Measurements from ENCODE around the gene DMRTA2.
"Not testable (repeated sequence)": the region's sequence is repeated elsewhere in the genome, so short reads cannot be mapped to it uniquely, and the experiment has no call there.

DMRTA2 gene

GRCh38 chr1:50422675-50422945 lies 633 bp downstream of the DMRTA2 start:
- no peak for DNase-seq

- no peak for DNase-seq
These were observed 1.2 kb downstream of the DMRTA2 start for GRCh38 chr1:50421768-50422674.

- DNase-seq = no peak
These were observed 1.9 kb downstream of the DMRTA2 start for GRCh38 chr1:50421366-50421748.

- DNase-seq = no peak
These were observed 2.4 kb downstream of the DMRTA2 start for GRCh38 chr1:50420689-50421365.

DNA sequence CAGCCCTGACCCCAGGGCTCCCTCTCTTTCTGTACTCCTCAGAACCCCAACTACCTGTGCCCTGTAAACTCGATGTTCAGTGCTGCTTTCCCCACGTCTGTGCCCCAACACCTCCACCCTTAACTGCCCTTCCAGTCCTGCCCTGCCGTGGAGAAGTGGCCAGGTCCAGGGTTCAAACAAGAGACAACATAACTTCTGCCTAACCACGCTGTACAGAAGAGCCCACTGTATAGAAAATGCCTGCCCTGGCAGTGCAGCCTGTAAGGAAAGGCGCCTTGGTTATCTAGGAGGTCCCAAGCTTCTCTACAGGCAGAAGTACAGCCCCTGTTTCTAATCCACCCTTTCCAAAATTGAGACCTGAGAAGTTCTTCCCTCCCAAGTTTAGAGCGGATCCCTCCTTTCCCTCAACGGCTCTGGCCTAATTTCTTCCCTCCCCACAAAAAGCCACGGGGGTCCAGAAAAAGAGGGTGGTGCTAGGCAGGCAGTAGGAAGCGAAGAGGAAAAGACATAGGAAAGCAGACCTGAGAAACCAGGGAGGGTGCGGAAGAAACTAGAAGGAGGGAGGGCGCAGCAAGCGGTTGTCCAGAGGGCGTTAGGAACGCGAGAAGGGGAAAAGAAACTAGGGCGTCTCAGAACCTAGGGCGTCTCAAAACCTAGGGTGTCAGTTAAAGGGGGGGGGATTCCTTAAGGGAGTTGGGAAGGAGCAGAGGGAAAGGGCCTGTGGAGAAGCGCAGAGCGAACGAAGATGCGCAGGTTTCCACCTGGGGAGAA lies 3.2 kb downstream of the DMRTA2 start:
- no peak for DNase-seq

GRCh38 chr1:50419192-50419906 lies 3.9 kb downstream of the DMRTA2 start:
- DNase-seq = no peak

DNA sequence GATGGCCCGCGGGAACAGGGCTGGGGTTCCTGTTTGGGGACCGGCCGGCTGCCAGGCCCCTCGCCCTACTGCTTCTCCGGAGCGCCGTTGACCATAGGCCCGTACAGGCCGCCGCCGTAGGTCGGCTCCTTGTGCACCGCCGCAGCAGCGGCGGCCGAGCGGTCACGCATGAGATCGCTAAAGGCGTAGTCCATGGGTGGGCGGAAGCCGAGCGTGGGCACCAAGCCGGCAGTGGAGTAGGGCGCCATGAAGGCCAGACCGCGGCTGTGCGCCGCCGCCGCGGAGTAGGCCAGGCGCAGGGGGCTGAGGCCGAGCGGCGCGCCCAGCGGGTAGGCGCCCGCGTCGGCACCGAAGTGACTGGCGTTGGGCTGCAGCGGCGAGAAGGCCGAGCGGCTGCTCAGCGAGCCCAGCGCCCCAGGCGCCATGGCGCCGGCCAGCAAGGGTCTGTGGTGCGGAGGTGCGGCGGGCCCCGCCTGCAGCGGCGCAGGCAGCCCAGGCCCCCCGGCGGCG lies 4.6 kb downstream of the DMRTA2 start:
- no peak for DNase-seq

DNA sequence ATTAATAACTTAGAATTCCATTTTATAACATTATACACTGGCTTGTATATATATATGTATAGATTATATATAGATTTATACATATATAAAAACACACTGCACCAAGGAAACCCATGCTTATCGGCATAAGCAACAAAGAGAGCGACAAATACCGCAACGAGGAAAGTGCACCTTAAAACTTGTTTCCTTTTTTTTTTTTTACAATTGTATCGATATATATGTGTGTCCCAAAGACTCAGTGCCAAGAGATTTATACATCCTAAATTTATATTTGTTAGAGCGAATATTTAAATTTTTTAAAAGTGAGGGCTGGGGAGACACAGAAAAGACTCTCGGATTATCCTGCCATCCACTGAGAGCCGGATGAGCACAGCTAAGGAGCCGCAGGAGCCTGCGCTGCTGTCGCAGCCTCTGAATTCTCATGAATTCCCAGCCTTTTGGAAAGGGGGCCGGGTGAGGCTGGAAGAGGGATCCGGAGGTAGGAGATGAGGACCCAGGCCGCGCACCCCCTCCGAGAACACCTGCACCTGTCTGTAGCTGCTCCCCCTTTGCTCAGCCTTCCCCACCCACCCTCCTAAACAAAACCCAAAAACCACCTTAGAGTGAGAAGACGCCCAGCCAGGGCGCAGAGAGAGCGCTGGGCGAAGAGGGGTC lies 5.2 kb downstream of the DMRTA2 start:
- DNase-seq = no peak

DNA sequence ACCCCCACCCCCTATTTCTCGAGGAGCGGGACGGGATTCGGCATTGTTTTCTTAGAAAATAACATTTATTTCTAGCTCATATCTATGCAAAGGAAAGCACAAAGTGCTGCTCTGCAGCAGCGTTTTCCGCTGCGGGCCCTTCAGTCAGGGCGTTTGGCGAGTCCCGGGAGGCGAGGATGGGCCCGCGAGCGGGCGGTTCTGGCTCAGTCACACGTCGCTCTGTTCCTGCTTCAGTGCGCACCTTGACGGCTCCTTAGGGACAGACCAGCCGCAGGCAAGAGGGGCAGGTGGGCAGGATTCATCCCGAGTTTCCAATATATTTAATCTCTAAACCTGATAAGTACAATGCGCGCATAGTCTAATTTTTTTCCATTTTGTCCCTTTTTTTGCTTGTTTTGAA lies 5.7 kb downstream of the DMRTA2 start:
- DNase-seq = no peak

GRCh38 chr1:50416553-50417453 lies 6.4 kb downstream of the DMRTA2 start:
- no peak for DNase-seq

DNA sequence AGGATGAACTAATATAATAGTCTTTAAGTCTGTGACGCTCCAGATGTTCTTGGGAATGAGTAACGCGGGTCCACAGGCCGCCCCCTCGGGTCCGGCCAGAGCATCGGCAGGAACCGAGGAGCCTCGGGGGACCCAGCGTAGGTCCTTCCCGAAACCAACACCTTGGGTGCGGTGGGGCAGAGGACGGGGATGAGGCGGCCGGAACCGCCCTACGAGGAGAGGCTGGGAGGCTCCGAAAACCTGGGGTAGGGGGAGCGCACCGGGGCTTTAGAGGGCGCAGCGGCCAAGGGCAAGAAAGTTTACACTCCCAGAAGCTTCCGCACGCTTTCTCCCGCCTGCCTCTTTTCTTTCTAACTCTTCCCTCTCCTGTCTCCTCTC lies 7.1 kb downstream of the DMRTA2 start:
- DNase-seq = no peak

- DNase-seq = no peak
These were observed 7.8 kb downstream of the DMRTA2 start for GRCh38 chr1:50415235-50416149.

DNA sequence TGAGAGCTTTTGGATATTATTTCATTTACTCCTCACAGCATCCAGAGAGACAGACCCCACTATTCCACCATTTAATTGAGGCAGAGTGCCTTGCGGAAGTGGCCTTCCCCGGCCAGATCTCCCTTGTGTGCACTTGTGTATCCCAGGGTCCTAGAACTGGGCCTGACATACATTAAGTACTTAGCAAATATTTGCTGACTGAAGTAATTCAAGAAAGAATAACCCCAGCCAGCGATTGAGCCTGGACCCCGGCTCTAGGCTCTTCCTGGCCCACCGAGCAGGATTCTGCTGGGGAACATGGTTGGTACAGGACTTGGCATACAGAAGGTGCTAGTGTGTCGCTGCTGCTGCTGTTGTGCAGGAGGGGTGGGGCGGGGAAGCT lies 8.4 kb downstream of the DMRTA2 start:
- DNase-seq = no peak

- DNase-seq = no peak
These were observed 10.3 kb downstream of the DMRTA2 start for GRCh38 chr1:50412813-50413476.

DNA sequence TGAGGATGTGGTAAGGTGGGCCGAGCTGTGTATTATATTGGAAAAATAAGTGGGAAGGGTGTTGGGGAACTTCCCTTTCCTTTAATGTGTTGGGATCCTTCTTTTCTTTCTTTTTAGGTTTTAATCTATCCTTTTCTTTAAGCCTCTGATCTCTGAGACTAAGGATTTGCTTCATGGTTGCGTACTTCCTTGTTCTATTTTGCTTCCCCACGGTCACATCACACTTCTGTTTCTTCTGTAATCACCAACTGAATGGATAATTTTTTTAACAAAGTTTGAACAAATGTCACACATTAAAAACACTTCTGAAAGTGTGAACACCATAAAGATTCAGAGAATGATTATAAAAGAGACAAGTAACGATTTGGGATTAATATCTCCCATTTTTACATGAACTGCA lies 17.4 kb downstream of the DMRTA2 start:
- no peak for DNase-seq

DNA sequence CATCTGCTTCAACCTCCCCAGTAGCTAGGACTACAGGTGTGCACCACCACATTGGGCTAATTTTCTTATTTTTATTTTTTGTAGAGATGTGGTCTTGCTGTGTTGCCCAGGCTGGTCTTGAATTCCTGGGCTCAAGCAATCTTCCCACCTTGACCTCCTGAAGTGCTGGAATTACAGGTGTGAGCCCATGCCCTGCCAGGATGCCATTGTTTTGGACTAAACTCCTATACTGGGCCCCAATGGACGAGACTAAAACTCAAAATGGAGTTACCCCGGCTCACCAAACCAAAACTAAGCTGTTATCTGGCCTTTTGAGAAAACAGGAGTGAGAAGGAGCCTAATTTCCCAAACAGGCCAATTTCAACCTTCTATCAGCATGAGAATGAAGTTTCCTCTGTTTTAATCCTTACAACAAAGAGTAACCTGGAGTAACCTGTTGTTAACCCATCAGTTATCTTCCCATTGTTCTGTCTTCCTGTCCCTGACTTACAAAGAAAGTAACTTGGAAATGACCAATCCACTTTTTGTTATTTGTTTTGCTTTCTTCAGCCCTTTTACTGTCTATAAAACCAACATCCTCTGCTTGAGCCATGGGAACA lies 29.6 kb downstream of the DMRTA2 start:
- no peak for DNase-seq

DNA sequence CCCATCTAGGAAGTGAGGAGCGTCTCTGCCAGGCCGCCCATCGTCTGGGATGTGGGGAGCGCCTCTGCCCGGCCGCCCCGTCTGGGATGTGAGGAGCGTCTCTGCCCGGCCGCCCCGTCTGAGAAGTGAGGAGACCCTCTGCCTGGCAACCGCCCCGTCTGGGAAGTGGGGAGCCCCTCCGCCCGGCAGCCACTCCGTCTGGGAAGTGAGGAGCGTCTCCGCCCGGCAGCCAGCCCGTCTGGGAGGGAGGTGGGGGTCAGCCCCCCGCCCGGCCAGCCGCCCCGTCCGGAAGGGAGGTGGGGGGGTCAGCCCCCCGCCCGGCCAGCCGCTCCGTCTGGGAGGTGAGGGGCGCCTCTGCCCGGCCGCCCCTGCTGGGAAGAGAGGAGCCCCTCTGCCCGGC lies 41.7 kb downstream of the DMRTA2 start:
- DNase-seq = not testable (repeated sequence)

DNA sequence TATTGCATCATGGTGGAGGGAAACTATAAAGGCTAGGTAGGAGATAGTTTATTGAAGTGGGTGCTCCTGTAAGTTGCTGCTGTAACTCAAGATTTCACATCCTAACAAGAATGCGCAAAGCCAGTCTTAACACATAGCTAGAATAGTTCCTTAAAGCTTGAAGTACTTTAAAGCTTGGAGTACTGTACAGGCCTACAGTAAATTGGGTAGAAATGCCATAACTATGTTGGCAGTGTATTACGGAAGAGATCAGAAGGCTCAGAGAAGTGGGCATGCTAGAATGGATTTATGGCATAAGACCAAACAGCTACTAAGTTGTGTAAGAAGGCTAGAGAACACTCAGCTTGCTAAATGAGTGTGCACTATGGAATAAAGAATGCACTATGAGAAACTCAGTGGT lies 44.5 kb downstream of the DMRTA2 start:
- no peak for DNase-seq

DNA sequence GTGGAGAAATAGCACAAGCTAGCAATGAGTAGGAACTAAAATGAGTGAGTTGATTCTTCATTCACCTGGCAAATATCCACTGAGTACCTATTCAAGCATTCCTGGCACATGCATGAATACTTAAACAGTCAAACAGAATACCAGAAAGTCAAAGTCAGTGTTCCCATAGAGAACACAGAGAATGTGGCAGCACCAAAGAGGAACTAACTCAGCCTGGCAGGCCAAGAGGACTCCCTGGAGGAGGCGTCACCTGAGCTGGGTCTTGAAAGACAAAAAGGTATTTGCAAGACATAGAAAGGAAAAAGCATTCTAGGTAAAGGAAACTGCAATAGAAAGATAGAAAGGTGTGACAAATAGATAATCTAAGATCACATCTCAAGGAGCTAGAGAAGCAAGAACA lies 49.7 kb downstream of the DMRTA2 start:
- no peak for DNase-seq
